Panc1 (cell line): ENCODE results near the gene LEPROT. TPM values are rescaled to one million over a fixed set of nuclear protein-coding genes. Genes with fewer than 3 reads are reported as not detected.
A peak's percentile ranks its signal among the peaks of the same experiment; 100 is the strongest.

Experiments
- ATAC-seq: fragments of 200-7000 bp; cut with Tn5 transposase; 2 replicates; pipeline ENCODE4 v1.9.1; 2020; ENCODE audit warnings: mild to moderate bottlenecking, moderate library complexity
- Bru-seq: library from RNA; stranded (reverse); fragments of 400-500 nt; gene quantifications from one replicate; lab custom pipeline; 2021; lab: Mats Ljungman, UMichigan
- BruChase-seq, 2 experiments: library from RNA; stranded (reverse); fragments of 400-500 nt; gene quantifications; one replicate each; lab custom pipeline; 2021; lab: Mats Ljungman, UMichigan
- BruUV-seq: library from RNA; stranded (reverse); fragments of 400-500 nt; replicated peaks from 2 replicates; lab custom pipeline; 2021; lab: Mats Ljungman, UMichigan
- CTCF ChIA-PET: fragments of 300-600 bp; sonication (Branson Sonifier 250); formaldehyde crosslinking; loops from one replicate; lab custom pipeline; 2022; ENCODE audit warnings: antibody characterized with exemption; lab: Charles Lee
- POLR2A ChIA-PET: fragments of 300-600 bp; sonication (Branson Sonifier 250); formaldehyde crosslinking; loops from one replicate; lab custom pipeline; 2022; ENCODE audit warnings: antibody characterized with exemption; lab: Charles Lee
- DNase-seq: peaks from one replicate; pipeline ENCODE4 v3.0.0-alpha.2; 2010; ENCODE audit warnings: low read depth, low spot score
- H3K27ac ChIP-seq: 2 replicates; pipeline ENCODE4 v1.5.1; 2011; ENCODE audit warnings: mild to moderate bottlenecking, low read length, inconsistent platforms
- H3K27me3 ChIP-seq: fragments of 200-500 bp; sonication (Bioruptor generic); 2 replicates; pipeline ENCODE4 v1.6.0; 2014; ENCODE audit warnings: low read length, inconsistent platforms; ENCODE audit not compliant: control insufficient read depth, insufficient read depth
- H3K36me3 ChIP-seq: fragments of 200-500 bp; sonication (Bioruptor generic); 2 replicates; pipeline ENCODE4 v1.5.1; 2014; ENCODE audit warnings: inconsistent platforms, mild to moderate bottlenecking, low read length, moderate library complexity; ENCODE audit not compliant: control insufficient read depth, insufficient read depth
- H3K4me1 ChIP-seq: 2 replicates; pipeline ENCODE4 v1.5.1; 2011; ENCODE audit warnings: inconsistent platforms, mild to moderate bottlenecking, low read length, moderate library complexity; ENCODE audit not compliant: control insufficient read depth, insufficient read depth
- H3K4me3 ChIP-seq, 2 experiments: 2 replicates each; pipeline ENCODE4 v1.5.1; 2011 to 2012; ENCODE audit warnings: low read depth in 2 of 2, low read length in 2 of 2, mild to moderate bottlenecking in 2 of 2, inconsistent platforms in 1 of 2, moderate library complexity in 1 of 2
- H3K9me3 ChIP-seq: fragments of 200-500 bp; sonication (Bioruptor generic); 2 replicates; pipeline ENCODE4 v1.5.1; 2014; ENCODE audit warnings: low read depth, mild to moderate bottlenecking, inconsistent platforms, low read length, moderate library complexity; ENCODE audit not compliant: control insufficient read depth, insufficient read depth
- POLR2AphosphoS5 ChIP-seq: IDR thresholded peaks from 2 replicates; pipeline ENCODE4 v1.6.1; 2012; ENCODE audit warnings: mild to moderate bottlenecking, low read depth, low read length, moderate library complexity
- SIN3A ChIP-seq: IDR thresholded peaks from 2 replicates; pipeline ENCODE4 v1.6.1; 2012; ENCODE audit warnings: low read depth, mild to moderate bottlenecking, low read length, moderate library complexity, borderline replicate concordance; ENCODE audit not compliant: insufficient read depth
- TCF7L2 ChIP-seq: IDR thresholded peaks from 2 replicates; pipeline ENCODE4 v1.6.1; 2011; ENCODE audit warnings: mild to moderate bottlenecking, low read depth, low read length, inconsistent platforms
- in situ Hi-C: cut with HindIII; loops from 2 replicates; pipeline ENCODE4 v1.10.0; 2016; ENCODE audit warnings: low sequenced_read_pairs, low pct_unique_long_range_greater_than_20kb
- intact Hi-C: fragments of 100-400 bp; cut with micrococcal nuclease; formaldehyde crosslinking; loops from one replicate; pipeline ENCODE4 v1.10.0; 2022; ENCODE audit not compliant: unreplicated experiment
- long read RNA-seq: library from polyadenylated mRNA; unstranded; transcript quantifications from one replicate; pipeline ENCODE4 v2.0.0, GENCODE V29; 2021; ENCODE audit not compliant: unreplicated experiment
- polyA plus RNA-seq: library from polyadenylated mRNA; unstranded; fragments of >200 nt; gene quantifications from one replicate; pipeline ENCODE4 v1.2.1, GENCODE V29; 2012; ENCODE audit warnings: missing spikeins; ENCODE audit not compliant: insufficient read length
- total RNA-seq: library from RNA; stranded (reverse); gene quantifications from one replicate; pipeline ENCODE4 v1.2.1, GENCODE V29; 2021; ENCODE audit not compliant: unreplicated experiment
- TF ChIP-seq, protein P1 (sequence below): fragments of 450-650 bp; IDR thresholded peaks from 2 replicates; pipeline ENCODE4 v1.5.1; 2017; ENCODE audit warnings: mild to moderate bottlenecking
- TF ChIP-seq, protein P2 (sequence below), 2 experiments: IDR thresholded peaks; 2 replicates each; pipeline ENCODE4 v1.6.1; 2011 to 2012; ENCODE audit warnings: low read depth in 2 of 2, control low read depth in 1 of 2, low read length in 1 of 2, mild to moderate bottlenecking in 1 of 2, moderate library complexity in 1 of 2; ENCODE audit not compliant: insufficient read depth in 1 of 2

LEPROT gene, protein sequence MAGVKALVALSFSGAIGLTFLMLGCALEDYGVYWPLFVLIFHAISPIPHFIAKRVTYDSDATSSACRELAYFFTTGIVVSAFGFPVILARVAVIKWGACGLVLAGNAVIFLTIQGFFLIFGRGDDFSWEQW
- total RNA-seq: 53.6 TPM
- polyA plus RNA-seq: 34.4 TPM
- percentile 91 among the genes with signal in this experiment for Bru-seq, nascent RNA
- percentile 98 among the genes with signal in this experiment for BruChase-seq, experiment 1, labeled RNA remaining after a 2-hour chase
- percentile 99 among the genes with signal in this experiment for BruChase-seq, experiment 2, labeled RNA remaining after a 6-hour chase
- long read RNA-seq, full-length matches to known transcripts: 66 of 78 reads
- long read RNA-seq, partial matches to known transcripts: 12 of 78 reads
- long read RNA-seq, other reads (novel, unspliced or antisense): 0 of 78 reads

DNA sequence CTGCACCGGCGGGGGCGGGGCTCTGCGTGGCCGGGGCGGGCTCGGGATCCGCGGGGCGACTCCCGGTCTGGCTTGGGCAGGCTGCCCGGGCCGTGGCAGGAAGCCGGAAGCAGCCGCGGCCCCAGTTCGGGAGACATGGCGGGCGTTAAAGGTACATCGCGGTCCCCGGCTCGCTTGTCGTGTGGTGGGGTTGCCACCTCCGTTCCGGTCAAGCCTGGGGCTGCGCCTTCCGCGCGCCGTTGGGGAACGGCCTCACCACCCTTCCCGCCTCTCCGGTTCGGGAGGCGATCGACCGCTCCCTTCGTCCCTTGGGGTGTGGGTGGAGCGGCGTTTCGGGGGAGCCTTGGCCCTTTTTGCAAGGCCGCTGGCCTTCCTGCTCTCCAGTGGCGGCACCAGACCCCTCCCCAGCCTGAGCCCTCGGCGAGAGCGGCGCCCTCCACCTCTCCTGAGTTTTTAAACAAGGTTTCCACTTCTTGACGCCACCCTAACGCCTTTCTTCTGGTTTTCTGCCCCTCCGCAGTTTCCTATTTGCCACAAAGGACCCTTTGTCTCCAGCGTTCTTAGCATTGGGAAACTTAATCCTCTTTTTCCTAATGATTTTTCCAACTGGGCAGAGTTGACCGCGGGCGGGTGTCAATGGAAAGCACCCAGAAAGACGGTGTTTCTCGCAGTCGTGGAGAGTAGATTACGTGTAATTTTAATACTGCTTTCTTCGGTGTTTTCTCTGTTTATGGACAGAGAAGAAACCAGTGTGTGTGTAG is at the start of gene LEPROT, which contains the start of gene LEPR:
Gene LEPROT (plus strand): TSS at position 79 of the 761 bp plus-strand sequence. CDS start 57 bp downstream, at position 136.
Gene LEPR (plus strand): TSS at position 79 of the 761 bp plus-strand sequence. CDS start 144,898 bp downstream, outside the sequence.
- ChIA-PET CTCF (interaction anchor here (0.7 to 0.8 kb wide), 2 partner anchors 39 to 184 kb away, joined by 4 read pairs; no protein-coding TSS in a partner anchor), POLR2A (interaction anchor here (0.6 kb wide), 1 partner anchor 190 kb away, joined by 7 read pairs; no protein-coding TSS in a partner anchor)
- TF ChIP-seq SIN3A: 0 out of 2 replicates have a peak, but pooled peaks have one; percentile 67
- TF ChIP-seq POLR2AphosphoS5: peak; percentile 72
- TF ChIP-seq, protein P1, sequence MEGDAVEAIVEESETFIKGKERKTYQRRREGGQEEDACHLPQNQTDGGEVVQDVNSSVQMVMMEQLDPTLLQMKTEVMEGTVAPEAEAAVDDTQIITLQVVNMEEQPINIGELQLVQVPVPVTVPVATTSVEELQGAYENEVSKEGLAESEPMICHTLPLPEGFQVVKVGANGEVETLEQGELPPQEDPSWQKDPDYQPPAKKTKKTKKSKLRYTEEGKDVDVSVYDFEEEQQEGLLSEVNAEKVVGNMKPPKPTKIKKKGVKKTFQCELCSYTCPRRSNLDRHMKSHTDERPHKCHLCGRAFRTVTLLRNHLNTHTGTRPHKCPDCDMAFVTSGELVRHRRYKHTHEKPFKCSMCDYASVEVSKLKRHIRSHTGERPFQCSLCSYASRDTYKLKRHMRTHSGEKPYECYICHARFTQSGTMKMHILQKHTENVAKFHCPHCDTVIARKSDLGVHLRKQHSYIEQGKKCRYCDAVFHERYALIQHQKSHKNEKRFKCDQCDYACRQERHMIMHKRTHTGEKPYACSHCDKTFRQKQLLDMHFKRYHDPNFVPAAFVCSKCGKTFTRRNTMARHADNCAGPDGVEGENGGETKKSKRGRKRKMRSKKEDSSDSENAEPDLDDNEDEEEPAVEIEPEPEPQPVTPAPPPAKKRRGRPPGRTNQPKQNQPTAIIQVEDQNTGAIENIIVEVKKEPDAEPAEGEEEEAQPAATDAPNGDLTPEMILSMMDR: no peak
- TF ChIP-seq, protein P2, sequence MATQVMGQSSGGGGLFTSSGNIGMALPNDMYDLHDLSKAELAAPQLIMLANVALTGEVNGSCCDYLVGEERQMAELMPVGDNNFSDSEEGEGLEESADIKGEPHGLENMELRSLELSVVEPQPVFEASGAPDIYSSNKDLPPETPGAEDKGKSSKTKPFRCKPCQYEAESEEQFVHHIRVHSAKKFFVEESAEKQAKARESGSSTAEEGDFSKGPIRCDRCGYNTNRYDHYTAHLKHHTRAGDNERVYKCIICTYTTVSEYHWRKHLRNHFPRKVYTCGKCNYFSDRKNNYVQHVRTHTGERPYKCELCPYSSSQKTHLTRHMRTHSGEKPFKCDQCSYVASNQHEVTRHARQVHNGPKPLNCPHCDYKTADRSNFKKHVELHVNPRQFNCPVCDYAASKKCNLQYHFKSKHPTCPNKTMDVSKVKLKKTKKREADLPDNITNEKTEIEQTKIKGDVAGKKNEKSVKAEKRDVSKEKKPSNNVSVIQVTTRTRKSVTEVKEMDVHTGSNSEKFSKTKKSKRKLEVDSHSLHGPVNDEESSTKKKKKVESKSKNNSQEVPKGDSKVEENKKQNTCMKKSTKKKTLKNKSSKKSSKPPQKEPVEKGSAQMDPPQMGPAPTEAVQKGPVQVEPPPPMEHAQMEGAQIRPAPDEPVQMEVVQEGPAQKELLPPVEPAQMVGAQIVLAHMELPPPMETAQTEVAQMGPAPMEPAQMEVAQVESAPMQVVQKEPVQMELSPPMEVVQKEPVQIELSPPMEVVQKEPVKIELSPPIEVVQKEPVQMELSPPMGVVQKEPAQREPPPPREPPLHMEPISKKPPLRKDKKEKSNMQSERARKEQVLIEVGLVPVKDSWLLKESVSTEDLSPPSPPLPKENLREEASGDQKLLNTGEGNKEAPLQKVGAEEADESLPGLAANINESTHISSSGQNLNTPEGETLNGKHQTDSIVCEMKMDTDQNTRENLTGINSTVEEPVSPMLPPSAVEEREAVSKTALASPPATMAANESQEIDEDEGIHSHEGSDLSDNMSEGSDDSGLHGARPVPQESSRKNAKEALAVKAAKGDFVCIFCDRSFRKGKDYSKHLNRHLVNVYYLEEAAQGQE (IDR thresholded peaks at IDR 0.05; ENCODE audit: insufficient read depth in 1 of 2, low read depth in 2 of 2, low read length in 1 of 2): 0 out of 4 replicates have a peak, but pooled peaks of 1 of the 2 experiments have one; percentile 17
- no peak for TF ChIP-seq TCF7L2
- ATAC-seq (peak; percentile 81; the same call in 1 of the 2 replicates), DNase-seq (no peak)
- in situ Hi-C loops (no loop called here), intact Hi-C loops (loop anchor here (10.0 kb wide), 2 partner anchors 186 to 356 kb away; no protein-coding TSS in a partner anchor)
- no TSS peak for BruUV-seq
- Histone ChIP-seq H3K27ac (peak within 1 kb of the TSS; percentile 88), H3K4me1 (peaks cover 38% of the 10 kb centered on the region), H3K27me3 (no peaks in the 10 kb centered on the region), H3K36me3 (peaks cover 3% of the 10 kb centered on the region; the same call in 1 of the 2 replicates), H3K4me3 (peak within 1 kb of the TSS; percentile 82 to 99), H3K9me3 (no peaks in the 10 kb centered on the region)

DNA sequence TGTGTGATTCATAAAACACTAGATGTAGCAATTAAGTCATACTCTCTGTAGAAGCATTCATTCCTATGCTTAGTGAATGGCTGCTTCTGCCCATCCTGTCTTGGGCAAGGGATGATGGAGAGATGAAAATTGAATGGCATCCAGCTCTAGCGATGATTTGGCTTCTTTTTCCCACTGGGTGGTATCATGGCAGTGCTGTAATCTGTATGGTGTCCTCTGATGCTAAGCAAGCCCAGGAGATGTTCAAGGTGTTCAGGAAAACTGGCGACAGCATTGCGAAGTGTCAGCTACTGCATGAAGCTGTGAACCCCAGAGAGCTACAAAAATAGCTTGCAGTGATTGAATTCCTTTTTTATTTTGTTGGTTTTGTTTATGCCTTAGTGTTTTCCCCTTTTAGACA is 48.9 kb upstream of the LEPROT start:
- intact Hi-C loops (no loop called here), in situ Hi-C loops (no loop called here)
- Histone ChIP-seq H3K27ac (no peak overlapping the region), H3K4me1 (no peaks in the 10 kb centered on the region), H3K4me3 (no peak overlapping the region), H3K36me3 (no peaks in the 10 kb centered on the region), H3K9me3 (no peaks in the 10 kb centered on the region), H3K27me3 (no peaks in the 10 kb centered on the region)
- no TSS peak for BruUV-seq
- ChIA-PET CTCF (no interaction called here), POLR2A (no interaction called here)
- DNase-seq: no peak
- TF ChIP-seq TCF7L2 (no peak), POLR2AphosphoS5 (no peak), SIN3A (no peak)
- TF ChIP-seq, protein P2 (IDR thresholded peaks at IDR 0.05; ENCODE audit: insufficient read depth in 1 of 2, low read depth in 2 of 2, low read length in 1 of 2): no peak
- TF ChIP-seq, protein P1: no peak
- ATAC-seq: no peak
